ENCODE measurements around the gene MALL. TPM values are rescaled to one million over a fixed set of nuclear protein-coding genes. Genes with fewer than 3 reads are reported as not detected.

MALL gene
- total and polyA plus RNA-seq, 9 of the 15 experiments (the other 6 are each of a cell fraction or from before 2014, with no cell fraction given): 0.24 TPM; not detected in 8

DNA sequence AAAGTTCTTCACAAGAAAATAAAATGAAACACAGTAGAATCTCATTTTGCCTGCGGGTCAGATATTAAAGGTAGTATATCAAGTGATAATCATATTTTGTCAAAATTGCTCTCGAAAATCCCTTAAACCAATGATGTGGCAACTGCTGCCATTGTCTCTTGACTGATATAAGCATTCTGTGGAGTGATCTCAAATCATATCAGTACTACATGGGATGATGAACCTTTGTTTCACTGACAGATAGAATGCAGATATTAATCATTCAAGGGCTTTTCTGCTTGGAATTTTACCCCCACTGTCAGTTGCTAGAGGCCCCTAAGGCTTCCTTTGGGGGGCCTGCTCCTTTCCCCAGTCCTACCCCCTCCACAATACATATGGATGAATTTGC lies 31.3 kb upstream of the MALL start (continued):
- TF ChIP-seq ZKSCAN8 (CRISPR knock-in tag; IDR thresholded peaks at IDR 0.05): no peak

DNA sequence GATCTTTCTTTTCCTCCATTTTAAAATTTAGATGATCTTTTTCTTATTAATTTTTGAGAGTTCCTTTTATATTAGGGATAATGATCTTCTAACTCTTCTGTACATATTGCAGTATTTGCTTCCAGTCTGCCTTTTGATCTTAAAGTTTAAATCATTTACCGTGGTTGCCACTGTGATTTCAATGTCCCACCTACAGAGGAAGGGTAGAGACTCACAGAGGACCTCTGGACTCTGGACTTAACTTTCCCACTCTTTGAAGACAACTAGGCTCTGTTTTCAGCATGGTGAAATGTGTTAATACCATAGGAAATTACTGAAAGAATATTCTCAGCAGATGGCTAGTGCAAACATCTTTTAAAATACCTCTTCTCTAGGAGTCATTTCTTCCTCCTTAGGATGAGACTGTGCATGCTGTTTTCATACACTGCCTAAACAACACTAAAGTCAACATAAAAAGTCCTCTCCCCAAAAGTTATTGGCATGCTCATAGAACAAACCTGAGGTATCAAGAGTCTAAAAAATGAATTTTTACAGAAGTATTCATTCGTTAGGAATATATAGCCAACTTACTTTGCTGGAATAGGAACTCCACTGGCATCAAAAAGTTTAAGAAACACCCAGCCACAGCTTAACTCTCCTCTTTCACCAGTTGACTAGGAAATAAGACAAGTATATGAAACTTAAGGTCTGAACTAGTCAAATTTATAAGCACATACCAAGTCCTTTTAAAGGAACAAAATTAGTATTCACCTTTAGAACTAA lies 30.7 kb upstream of the MALL start:
- Histone ChIP-seq H3K4me2 (ENCODE audit: insufficient read depth, low read length) (no peak overlapping the region), H4K20me1 (replicated peaks; ENCODE audit: control insufficient read depth, insufficient read depth, low read length) (no peaks in the 10 kb centered on the region), H3K4me1 (replicated peaks in 1 of 2; ENCODE audit: control insufficient read depth in 2 of 2, insufficient read depth in 2 of 2, low read length in 2 of 2) (no peaks in the 10 kb centered on the region), H3K27me3 (ENCODE audit: control insufficient read depth in 2 of 2, insufficient read depth in 2 of 2, low read length in 2 of 2) (peaks cover 0 to 3% of the 10 kb centered on the region in 2 experiments; a peak in 1 of 5 replicates), H3K4me3 (no peak overlapping the region), H2AFZ (ENCODE audit: low read depth, low read length) (no peak overlapping the region), H3K9me1 (ENCODE audit: control insufficient read depth, insufficient read depth, low read length) (no peaks in the 10 kb centered on the region), H3K27ac (ENCODE audit: extremely low read depth, low read depth, low read length) (no peak overlapping the region), H3K36me3 (ENCODE audit: control insufficient read depth, insufficient read depth, low read length) (no peaks in the 10 kb centered on the region), H3K9me3 (replicated peaks; ENCODE audit: control insufficient read depth, insufficient read depth, low read depth, low read length) (no peaks in the 10 kb centered on the region), H3K79me2 (ENCODE audit: control insufficient read depth, insufficient read depth, low read length) (no peaks in the 10 kb centered on the region), H3K9ac (ENCODE audit: insufficient read depth in 1 of 2, low read depth in 2 of 2, low read length in 2 of 2) (no peak overlapping the region)
- no peak for DNase-seq (ENCODE audit: extremely low read depth in 1 of 4, low spot score in 3 of 4)
- in situ Hi-C loops (cut with MboI) (no loop called here), intact Hi-C loops (cut with micrococcal nuclease) (no loop called here)
- no TSS peak for BruUV-seq (replicated peaks)
- ChIA-PET CTCF (ENCODE audit: low intra/inter-chr PET ratio) (no interaction called here), POLR2A (no interaction called here)
- no peak for ATAC-seq
- no peak for FAIRE-seq
- 0% methylated on average over 2 of the region's 2 CpGs for WGBS (ENCODE audit: insufficient coverage, low coverage, missing lambda C conversion rate)
- TF ChIP-seq PRPF4 (IDR thresholded peaks at IDR 0.05; ENCODE audit: insufficient read depth, low read depth, low read length, poor library complexity, severe bottlenecking) (no peak), POU5F1 (IDR thresholded peaks at IDR 0.05; ENCODE audit: borderline replicate concordance, low read depth, low read length, partially characterized antibody) (no peak), NFIX (CRISPR knock-in tag; IDR thresholded peaks at IDR 0.05; ENCODE audit: low read depth) (no peak), JUNB (CRISPR knock-in tag; conservative IDR thresholded peaks at IDR 0.05) (no peak), ZNF23 (CRISPR knock-in tag; IDR thresholded peaks at IDR 0.05) (no peak), NFATC3 (IDR thresholded peaks at IDR 0.05) (no peak), PHB (CRISPR knock-in tag; IDR thresholded peaks at IDR 0.05) (no peak)
- TF ChIP-seq, protein P1, sequence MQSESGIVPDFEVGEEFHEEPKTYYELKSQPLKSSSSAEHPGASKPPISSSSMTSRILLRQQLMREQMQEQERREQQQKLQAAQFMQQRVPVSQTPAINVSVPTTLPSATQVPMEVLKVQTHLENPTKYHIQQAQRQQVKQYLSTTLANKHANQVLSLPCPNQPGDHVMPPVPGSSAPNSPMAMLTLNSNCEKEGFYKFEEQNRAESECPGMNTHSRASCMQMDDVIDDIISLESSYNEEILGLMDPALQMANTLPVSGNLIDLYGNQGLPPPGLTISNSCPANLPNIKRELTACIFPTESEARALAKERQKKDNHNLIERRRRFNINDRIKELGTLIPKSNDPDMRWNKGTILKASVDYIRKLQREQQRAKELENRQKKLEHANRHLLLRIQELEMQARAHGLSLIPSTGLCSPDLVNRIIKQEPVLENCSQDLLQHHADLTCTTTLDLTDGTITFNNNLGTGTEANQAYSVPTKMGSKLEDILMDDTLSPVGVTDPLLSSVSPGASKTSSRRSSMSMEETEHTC (IDR thresholded peaks at IDR 0.05): no peak
- TF ChIP-seq, protein P2, sequence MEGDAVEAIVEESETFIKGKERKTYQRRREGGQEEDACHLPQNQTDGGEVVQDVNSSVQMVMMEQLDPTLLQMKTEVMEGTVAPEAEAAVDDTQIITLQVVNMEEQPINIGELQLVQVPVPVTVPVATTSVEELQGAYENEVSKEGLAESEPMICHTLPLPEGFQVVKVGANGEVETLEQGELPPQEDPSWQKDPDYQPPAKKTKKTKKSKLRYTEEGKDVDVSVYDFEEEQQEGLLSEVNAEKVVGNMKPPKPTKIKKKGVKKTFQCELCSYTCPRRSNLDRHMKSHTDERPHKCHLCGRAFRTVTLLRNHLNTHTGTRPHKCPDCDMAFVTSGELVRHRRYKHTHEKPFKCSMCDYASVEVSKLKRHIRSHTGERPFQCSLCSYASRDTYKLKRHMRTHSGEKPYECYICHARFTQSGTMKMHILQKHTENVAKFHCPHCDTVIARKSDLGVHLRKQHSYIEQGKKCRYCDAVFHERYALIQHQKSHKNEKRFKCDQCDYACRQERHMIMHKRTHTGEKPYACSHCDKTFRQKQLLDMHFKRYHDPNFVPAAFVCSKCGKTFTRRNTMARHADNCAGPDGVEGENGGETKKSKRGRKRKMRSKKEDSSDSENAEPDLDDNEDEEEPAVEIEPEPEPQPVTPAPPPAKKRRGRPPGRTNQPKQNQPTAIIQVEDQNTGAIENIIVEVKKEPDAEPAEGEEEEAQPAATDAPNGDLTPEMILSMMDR (IDR thresholded peaks at IDR 0.05 in 2 of 3, conservative IDR thresholded peaks at IDR 0.05 in 1 of 3; ENCODE audit: insufficient read depth in 2 of 3, low read depth in 1 of 3, low read length in 3 of 3): no peak
- TF ChIP-seq, protein P3, sequence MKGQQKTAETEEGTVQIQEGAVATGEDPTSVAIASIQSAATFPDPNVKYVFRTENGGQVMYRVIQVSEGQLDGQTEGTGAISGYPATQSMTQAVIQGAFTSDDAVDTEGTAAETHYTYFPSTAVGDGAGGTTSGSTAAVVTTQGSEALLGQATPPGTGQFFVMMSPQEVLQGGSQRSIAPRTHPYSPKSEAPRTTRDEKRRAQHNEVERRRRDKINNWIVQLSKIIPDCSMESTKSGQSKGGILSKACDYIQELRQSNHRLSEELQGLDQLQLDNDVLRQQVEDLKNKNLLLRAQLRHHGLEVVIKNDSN (CRISPR knock-in tag; IDR thresholded peaks at IDR 0.05): no peak
